SK-N-SH (cell line): Measurements from ENCODE around the gene HAND1. TPM values are rescaled to one million over a fixed set of nuclear protein-coding genes. Genes with fewer than 3 reads are reported as not detected.

Source experiments
- CTCF ChIA-PET: fragments of 300-600, 350-600 bp; formaldehyde crosslinking; extraction: SDS; loops from one replicate; lab custom pipeline; 2021; lab: Yijun Ruan, JAX
- POLR2A ChIA-PET: fragments of 350-600 bp; sonication (Branson Sonifier 250); formaldehyde crosslinking; extraction: SDS; loops from one replicate; lab custom pipeline; 2020; ENCODE audit warnings: antibody characterized with exemption, inconsistent platforms; lab: Yijun Ruan, JAX
- DNase-seq: peaks from one replicate; pipeline ENCODE4 v3.0.0; 2012
- H2AFZ ChIP-seq: fragments of 200-600 bp; sonication (generic); 2 replicates; pipeline ENCODE4 v1.8.1; 2016; ENCODE audit warnings: antibody characterized with exemption, mild to moderate bottlenecking, low read depth
- H3F3A ChIP-seq: fragments of 200-600 bp; sonication (generic); replicated peaks from 2 replicates; pipeline ENCODE3; 2016; ENCODE audit warnings: antibody characterized with exemption, mild to moderate bottlenecking; ENCODE audit not compliant: insufficient read depth
- H3K27ac ChIP-seq, 2 experiments: fragments of 200-500 bp in 1 of 2; fragments of 200-600 bp in 1 of 2; sonication (Bioruptor generic) in 1 of 2; sonication (generic), shearing (Covaris generic) in 1 of 2; 2 replicates each; pipeline versions ENCODE4 v1.5.1 to v1.6.1; 2014 to 2016; ENCODE audit warnings: low read depth in 2 of 2, inconsistent platforms in 1 of 2, low read length in 1 of 2, mild to moderate bottlenecking in 1 of 2, mixed read lengths in 1 of 2
- H3K27me3 ChIP-seq: fragments of 200-600 bp; sonication (generic), shearing (Covaris generic); 2 replicates; pipeline ENCODE4 v1.6.1; 2016; ENCODE audit warnings: mixed run types; ENCODE audit not compliant: insufficient read depth
- H3K36me3 ChIP-seq, 2 experiments: fragments of 200-500 bp in 1 of 2; fragments of 200-600 bp in 1 of 2; sonication (Bioruptor generic) in 1 of 2; sonication (generic) in 1 of 2; replicated peaks in 1 of 2; 2 replicates each; pipeline versions ENCODE3 to v1.5.1; 2014 to 2016; ENCODE audit warnings: low read length in 1 of 2, mild to moderate bottlenecking in 1 of 2; ENCODE audit not compliant: insufficient read depth in 2 of 2, control insufficient read depth in 1 of 2
- H3K4me1 ChIP-seq, 2 experiments: fragments of 200-500 bp in 1 of 2; fragments of 200-600 bp in 1 of 2; sonication (Bioruptor generic) in 1 of 2; sonication (generic), shearing (Covaris generic) in 1 of 2; 2 replicates each; pipeline versions ENCODE4 v1.5.1 to v1.6.1; 2014 to 2016; ENCODE audit warnings: low read depth in 1 of 2, low read length in 1 of 2, mixed run types in 1 of 2; ENCODE audit not compliant: insufficient read depth in 2 of 2, control insufficient read depth in 1 of 2
- H3K4me2 ChIP-seq: fragments of 200-600 bp; sonication (generic), shearing (Covaris generic); 2 replicates; pipeline ENCODE4 v1.6.1; 2017; ENCODE audit warnings: mixed run types
- H3K4me3 ChIP-seq, 2 experiments: fragments of 200-500 bp in 1 of 2; fragments of 200-600 bp in 1 of 2; sonication (Bioruptor generic) in 1 of 2; sonication (generic), shearing (Covaris generic) in 1 of 2; 2 replicates each; pipeline versions ENCODE4 v1.5.1 to v1.8.1; 2014 to 2016; ENCODE audit warnings: low read depth in 2 of 2, inconsistent platforms in 1 of 2, low read length in 1 of 2, mild to moderate bottlenecking in 1 of 2, mixed read lengths in 1 of 2, moderate library complexity in 1 of 2
- H3K79me2 ChIP-seq: fragments of 200-600 bp; sonication (generic); 2 replicates; pipeline ENCODE4 v1.8.1; 2017; ENCODE audit warnings: mild to moderate bottlenecking; ENCODE audit not compliant: insufficient read depth
- H3K9ac ChIP-seq: fragments of 200-600 bp; sonication (generic); 2 replicates; pipeline ENCODE4 v1.6.1; 2017; ENCODE audit warnings: mixed run types
- H3K9me2 ChIP-seq: fragments of 200-600 bp; sonication (generic); 2 replicates; pipeline ENCODE4 v1.6.1; 2017; ENCODE audit warnings: mixed run types
- H3K9me3 ChIP-seq: fragments of 200-600 bp; sonication (generic); 2 replicates; pipeline ENCODE4 v1.6.1; 2017; ENCODE audit warnings: mixed run types, mild to moderate bottlenecking, moderate library complexity
- H4K20me1 ChIP-seq: fragments of 200-600 bp; sonication (generic); 2 replicates; pipeline ENCODE4 v1.6.1; 2017; ENCODE audit warnings: mild to moderate bottlenecking, mixed run types; ENCODE audit not compliant: insufficient read depth
- CHD2 ChIP-seq: fragments of 150-350 bp; IDR thresholded peaks from 2 replicates; pipeline ENCODE4 v1.6.1; 2018; ENCODE audit warnings: low read length; ENCODE audit not compliant: partially characterized antibody
- EZH2phosphoT487 ChIP-seq: fragments of 200-600 bp; sonication (generic); IDR thresholded peaks from 2 replicates; pipeline ENCODE4 v1.6.1; 2017; ENCODE audit warnings: low read depth, mixed run types, mild to moderate bottlenecking, antibody characterized with exemption, moderate library complexity, borderline replicate concordance
- FOSL2 ChIP-seq: IDR thresholded peaks from 2 replicates; pipeline ENCODE4 v1.4.0; 2012; ENCODE audit warnings: low read depth, mild to moderate bottlenecking, moderate library complexity, borderline replicate concordance
- FOXM1 ChIP-seq: IDR thresholded peaks from 2 replicates; pipeline ENCODE4 v1.4.0; 2012; ENCODE audit warnings: low read depth, mild to moderate bottlenecking
- GABPA ChIP-seq: IDR thresholded peaks from 2 replicates; pipeline ENCODE4 v1.4.0; 2012; ENCODE audit warnings: low read depth, mild to moderate bottlenecking
- MEF2A ChIP-seq: IDR thresholded peaks from 2 replicates; pipeline ENCODE4 v1.4.0; 2012; ENCODE audit warnings: low read depth, borderline replicate concordance
- MXI1 ChIP-seq: IDR thresholded peaks from 2 replicates; pipeline ENCODE4 v1.6.1; 2012; ENCODE audit warnings: mild to moderate bottlenecking, low read depth, low read length, improper control_type of control experiment
- NRF1 ChIP-seq: IDR thresholded peaks from 2 replicates; pipeline ENCODE4 v1.6.1; 2012; ENCODE audit warnings: low read depth, mild to moderate bottlenecking, low read length
- POLR2AphosphoS5 ChIP-seq: IDR thresholded peaks from 2 replicates; pipeline ENCODE4 v1.6.1; 2012; ENCODE audit warnings: low read depth, low read length
- RXRA ChIP-seq: IDR thresholded peaks from 2 replicates; pipeline ENCODE4 v1.4.0; 2012; ENCODE audit warnings: low read depth, mild to moderate bottlenecking, borderline replicate concordance
- TAF1 ChIP-seq: IDR thresholded peaks from 2 replicates; pipeline ENCODE4 v1.6.1; 2012; ENCODE audit warnings: low read depth, mild to moderate bottlenecking, low read length, moderate library complexity, borderline replicate concordance
- YY1 ChIP-seq: IDR thresholded peaks from 2 replicates; pipeline ENCODE4 v1.4.0; 2012; ENCODE audit warnings: low read depth, mild to moderate bottlenecking
- WGBS: methylation state at CpG from one replicate; pipeline ENCODE4 v1.1.6; 2017; ENCODE audit warnings: low lambda C conversion rate; 5-methylcytosine and 5-hydroxymethylcytosine counted together
- polyA plus RNA-seq, 3 experiments: library from polyadenylated mRNA; depleted of rRNA; stranded (reverse); fragments of >200 nt; gene quantifications; 2 replicates each; pipeline ENCODE4 v1.2.3, GENCODE V29; 2012
- TF ChIP-seq, protein P1 (sequence below): IDR thresholded peaks from 2 replicates; pipeline ENCODE4; 2012
- TF ChIP-seq, protein P2 (sequence below): IDR thresholded peaks from 2 replicates; pipeline ENCODE4 v1.6.1; 2012; ENCODE audit warnings: mild to moderate bottlenecking, low read depth, low read length, moderate library complexity
- TF ChIP-seq, protein P3 (sequence below): fragments of 150-350 bp; IDR thresholded peaks from 2 replicates; pipeline ENCODE4 v1.6.1; 2016; ENCODE audit warnings: mild to moderate bottlenecking, low read depth, low read length

The HAND1 gene
- polyA plus RNA-seq, 1 of the 3 experiments (the other 2 are of a cell fraction) = 1.1 TPM

DNA sequence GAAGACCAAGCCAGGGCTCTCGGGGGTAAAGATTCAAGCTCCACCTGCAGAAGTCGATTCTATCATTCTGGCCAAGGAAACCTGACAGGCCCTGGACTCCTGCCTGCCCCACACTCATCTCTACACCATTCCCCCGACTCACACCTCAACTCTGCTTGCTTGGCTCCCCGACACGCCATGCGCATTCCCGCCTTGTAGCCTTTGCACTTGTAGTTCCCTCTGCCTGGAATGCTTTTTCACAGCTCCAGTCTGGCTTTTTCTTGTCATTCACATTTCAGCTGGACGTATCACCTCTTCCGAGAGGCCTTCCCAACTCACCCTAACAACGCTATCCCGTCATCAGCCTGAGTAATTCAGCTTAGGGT lies 28.7 kb upstream of the HAND1 start (continued):
- TF ChIP-seq, protein P1, sequence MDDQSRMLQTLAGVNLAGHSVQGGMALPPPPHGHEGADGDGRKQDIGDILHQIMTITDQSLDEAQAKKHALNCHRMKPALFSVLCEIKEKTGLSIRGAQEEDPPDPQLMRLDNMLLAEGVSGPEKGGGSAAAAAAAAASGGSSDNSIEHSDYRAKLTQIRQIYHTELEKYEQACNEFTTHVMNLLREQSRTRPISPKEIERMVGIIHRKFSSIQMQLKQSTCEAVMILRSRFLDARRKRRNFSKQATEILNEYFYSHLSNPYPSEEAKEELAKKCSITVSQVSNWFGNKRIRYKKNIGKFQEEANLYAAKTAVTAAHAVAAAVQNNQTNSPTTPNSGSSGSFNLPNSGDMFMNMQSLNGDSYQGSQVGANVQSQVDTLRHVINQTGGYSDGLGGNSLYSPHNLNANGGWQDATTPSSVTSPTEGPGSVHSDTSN = no peak
- TF ChIP-seq CHD2 (no peak), GABPA (no peak)

DNA sequence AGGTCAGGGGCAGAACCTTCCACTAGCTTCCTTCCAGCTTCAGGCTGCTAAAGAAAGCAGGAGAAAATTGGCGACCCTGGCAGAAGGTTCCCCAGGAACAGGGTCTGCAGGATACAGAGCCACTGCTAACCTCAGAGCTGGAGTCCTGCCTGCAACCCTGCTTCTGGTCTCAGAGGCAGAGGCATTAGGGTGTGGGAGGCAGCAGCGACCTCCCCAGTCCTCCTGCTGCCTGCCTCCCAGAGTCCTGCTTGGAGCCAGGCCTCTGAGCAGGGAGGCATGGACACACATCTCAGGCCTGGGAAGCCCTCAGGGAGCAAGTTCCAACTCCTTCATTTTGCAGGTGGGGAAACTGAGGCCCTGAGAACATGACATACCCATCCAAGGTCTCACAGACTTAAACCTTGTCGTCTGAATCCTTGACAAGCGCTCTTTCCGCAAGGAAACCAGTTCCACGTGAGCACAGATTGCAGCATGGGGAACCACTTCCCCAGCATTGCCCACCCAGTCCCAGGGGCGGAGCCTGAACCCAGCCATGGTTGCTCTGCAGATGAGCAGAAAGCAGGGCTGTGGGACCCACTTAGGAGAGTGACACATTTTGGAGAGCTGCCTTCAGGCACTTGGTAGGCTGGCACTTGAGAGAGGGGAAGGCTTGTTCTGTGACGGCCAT lies 28.2 kb upstream of the HAND1 start:
- no peak overlapping the region for H3K9ac ChIP-seq
- H3K27me3 ChIP-seq = no peaks in the 10 kb centered on the region; the same call in none of the 2 replicates
- H3K4me2 ChIP-seq = no peak overlapping the region
- no peak overlapping the region for H2AFZ ChIP-seq
- no peaks in the 10 kb centered on the region for H3K9me3 ChIP-seq
- DNase-seq = no peak
- no peaks in the 10 kb centered on the region for H3F3A ChIP-seq
- H3K9me2 ChIP-seq = no peaks in the 10 kb centered on the region
- H3K4me1 ChIP-seq = peaks cover 0 to 29% of the 10 kb centered on the region in 2 experiments; a peak in 2 of 4 replicates
- H3K27ac ChIP-seq = peak overlapping the region in 1 of 2 experiments; percentile 92; a peak in 2 of 4 replicates
- WGBS = 70% methylated on average over 4 of the region's 8 CpGs
- TF ChIP-seq NRF1 = no peak
- no peak for TF ChIP-seq MEF2A
- TF ChIP-seq YY1 = no peak
- TF ChIP-seq GABPA = no peak
- no peak for TF ChIP-seq EZH2phosphoT487
- TF ChIP-seq TAF1 = no peak
- TF ChIP-seq FOSL2 = no peak
- TF ChIP-seq POLR2AphosphoS5 = no peak
- H3K79me2 ChIP-seq = no peaks in the 10 kb centered on the region
- no peak overlapping the region for H3K4me3 ChIP-seq
- no peaks in the 10 kb centered on the region for H3K36me3 ChIP-seq
- POLR2A ChIA-PET = interaction anchor here (0.9 to 2.8 kb wide), 7 partner anchors 10 to 28 kb away, joined by 3 to 24 read pairs (median 9); partner anchors contain the start of gene HAND1
- CTCF ChIA-PET = interaction anchor here (0.5 to 13.0 kb wide), 15 partner anchors 9 to 531 kb away, joined by 3 to 112 read pairs (median 4); partner anchors contain the start of gene HAND1
- no peaks in the 10 kb centered on the region for H4K20me1 ChIP-seq

DNA sequence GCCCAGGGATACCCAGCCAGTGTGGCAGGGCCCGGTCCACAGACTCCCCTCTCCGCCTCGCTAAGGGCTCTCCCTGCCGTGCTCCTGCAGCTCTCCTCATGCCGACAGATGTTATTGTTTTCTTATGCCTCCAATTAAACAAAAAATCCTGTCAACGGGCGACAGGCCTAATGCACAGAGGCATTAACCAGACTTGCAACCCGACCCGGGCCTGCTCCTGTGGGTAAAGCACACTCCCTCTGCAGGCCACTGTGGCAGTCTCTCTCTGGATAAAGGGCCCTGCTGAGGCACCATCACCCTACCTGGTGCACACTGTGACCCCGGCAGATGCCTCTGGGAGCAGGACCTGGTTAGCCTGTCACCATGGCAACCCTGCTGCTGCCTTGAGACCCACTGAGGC lies 27.5 kb upstream of the HAND1 start:
- CTCF ChIA-PET = interaction anchor here (0.5 to 13.0 kb wide), 18 partner anchors 9 to 530 kb away, joined by 3 to 112 read pairs (median 4); partner anchors contain the start of gene HAND1
- WGBS = 63% methylated on average over 9 of the region's 10 CpGs
- TF ChIP-seq, protein P2, sequence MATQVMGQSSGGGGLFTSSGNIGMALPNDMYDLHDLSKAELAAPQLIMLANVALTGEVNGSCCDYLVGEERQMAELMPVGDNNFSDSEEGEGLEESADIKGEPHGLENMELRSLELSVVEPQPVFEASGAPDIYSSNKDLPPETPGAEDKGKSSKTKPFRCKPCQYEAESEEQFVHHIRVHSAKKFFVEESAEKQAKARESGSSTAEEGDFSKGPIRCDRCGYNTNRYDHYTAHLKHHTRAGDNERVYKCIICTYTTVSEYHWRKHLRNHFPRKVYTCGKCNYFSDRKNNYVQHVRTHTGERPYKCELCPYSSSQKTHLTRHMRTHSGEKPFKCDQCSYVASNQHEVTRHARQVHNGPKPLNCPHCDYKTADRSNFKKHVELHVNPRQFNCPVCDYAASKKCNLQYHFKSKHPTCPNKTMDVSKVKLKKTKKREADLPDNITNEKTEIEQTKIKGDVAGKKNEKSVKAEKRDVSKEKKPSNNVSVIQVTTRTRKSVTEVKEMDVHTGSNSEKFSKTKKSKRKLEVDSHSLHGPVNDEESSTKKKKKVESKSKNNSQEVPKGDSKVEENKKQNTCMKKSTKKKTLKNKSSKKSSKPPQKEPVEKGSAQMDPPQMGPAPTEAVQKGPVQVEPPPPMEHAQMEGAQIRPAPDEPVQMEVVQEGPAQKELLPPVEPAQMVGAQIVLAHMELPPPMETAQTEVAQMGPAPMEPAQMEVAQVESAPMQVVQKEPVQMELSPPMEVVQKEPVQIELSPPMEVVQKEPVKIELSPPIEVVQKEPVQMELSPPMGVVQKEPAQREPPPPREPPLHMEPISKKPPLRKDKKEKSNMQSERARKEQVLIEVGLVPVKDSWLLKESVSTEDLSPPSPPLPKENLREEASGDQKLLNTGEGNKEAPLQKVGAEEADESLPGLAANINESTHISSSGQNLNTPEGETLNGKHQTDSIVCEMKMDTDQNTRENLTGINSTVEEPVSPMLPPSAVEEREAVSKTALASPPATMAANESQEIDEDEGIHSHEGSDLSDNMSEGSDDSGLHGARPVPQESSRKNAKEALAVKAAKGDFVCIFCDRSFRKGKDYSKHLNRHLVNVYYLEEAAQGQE = no peak
- TF ChIP-seq NRF1 (no peak), RXRA (no peak), FOXM1 (no peak), MXI1 (peak; percentile 52; the same call in 1 of the 2 replicates)
- TF ChIP-seq, protein P1 = no peak
- TF ChIP-seq, protein P3, sequence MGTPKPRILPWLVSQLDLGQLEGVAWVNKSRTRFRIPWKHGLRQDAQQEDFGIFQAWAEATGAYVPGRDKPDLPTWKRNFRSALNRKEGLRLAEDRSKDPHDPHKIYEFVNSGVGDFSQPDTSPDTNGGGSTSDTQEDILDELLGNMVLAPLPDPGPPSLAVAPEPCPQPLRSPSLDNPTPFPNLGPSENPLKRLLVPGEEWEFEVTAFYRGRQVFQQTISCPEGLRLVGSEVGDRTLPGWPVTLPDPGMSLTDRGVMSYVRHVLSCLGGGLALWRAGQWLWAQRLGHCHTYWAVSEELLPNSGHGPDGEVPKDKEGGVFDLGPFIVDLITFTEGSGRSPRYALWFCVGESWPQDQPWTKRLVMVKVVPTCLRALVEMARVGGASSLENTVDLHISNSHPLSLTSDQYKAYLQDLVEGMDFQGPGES = no peak

More for the DNA sequence above, 27.5 kb upstream of the HAND1 start:
- POLR2A ChIA-PET = interaction anchor here (0.6 to 2.8 kb wide), 8 partner anchors 12 to 29 kb away, joined by 3 to 24 read pairs (median 9); partner anchors contain the start of gene HAND1
- Histone ChIP-seq H3K9me2 (no peaks in the 10 kb centered on the region), H3K27ac (peak overlapping the region in 1 of 2 experiments; percentile 92; a peak in 2 of 4 replicates), H3K79me2 (no peaks in the 10 kb centered on the region), H2AFZ (no peak overlapping the region), H3K4me3 (no peak overlapping the region), H3K36me3 (no peaks in the 10 kb centered on the region), H3K27me3 (no peaks in the 10 kb centered on the region; the same call in none of the 2 replicates), H3K4me2 (no peak overlapping the region), H4K20me1 (no peaks in the 10 kb centered on the region), H3K4me1 (peaks cover 0 to 28% of the 10 kb centered on the region in 2 experiments; a peak in 2 of 4 replicates), H3F3A (no peaks in the 10 kb centered on the region), H3K9me3 (no peaks in the 10 kb centered on the region), H3K9ac (no peak overlapping the region)
- DNase-seq = peak; percentile 83
